ENCODE measurements around the gene EDAR.

The EDAR gene

GRCh38 chr2:108910011-108910431 is 79.0 kb downstream of the EDAR start:
- no peak overlapping the region for H3K27ac ChIP-seq (ENCODE audit: low read depth, low read length)
- peaks cover 4% of the 10 kb centered on the region for H3K4me1 ChIP-seq (ENCODE audit: insufficient read depth, low read length)

GRCh38 chr2:108909275-108909823 is 79.7 kb downstream of the EDAR start:
- Histone ChIP-seq H3K4me1 (ENCODE audit: insufficient read depth, low read length) (peaks cover 4% of the 10 kb centered on the region), H3K9ac (ENCODE audit: low read length) (no peak overlapping the region), H3K36me3 (ENCODE audit: insufficient read depth, low read length) (no peaks in the 10 kb centered on the region), H3K9me3 (ENCODE audit: low read length) (no peaks in the 10 kb centered on the region), H3K27me3 (ENCODE audit: control insufficient read depth in 1 of 2, insufficient read depth in 2 of 2, low read length in 2 of 2) (no peaks in the 10 kb centered on the region), H3K27ac (ENCODE audit: low read depth, low read length) (no peak overlapping the region), H3K4me3 (ENCODE audit: low read depth in 1 of 2, low read length in 2 of 2) (no peak overlapping the region)

More at GRCh38 chr2:108910011-108910431, 79.0 kb downstream of the EDAR start:
- Histone ChIP-seq H3K9me3 (ENCODE audit: low read length) (no peaks in the 10 kb centered on the region), H3K27me3 (ENCODE audit: control insufficient read depth in 1 of 2, insufficient read depth in 2 of 2, low read length in 2 of 2) (no peaks in the 10 kb centered on the region), H3K4me3 (ENCODE audit: low read depth in 1 of 2, low read length in 2 of 2) (no peak overlapping the region), H3K36me3 (ENCODE audit: insufficient read depth, low read length) (no peaks in the 10 kb centered on the region), H3K9ac (ENCODE audit: low read length) (no peak overlapping the region)

- H3K27me3 ChIP-seq (ENCODE audit: control insufficient read depth in 1 of 2, insufficient read depth in 2 of 2, low read length in 2 of 2) = no peaks in the 10 kb centered on the region
- no peak overlapping the region for H3K4me3 ChIP-seq (ENCODE audit: low read depth in 1 of 2, low read length in 2 of 2)
- no peak overlapping the region for H3K9ac ChIP-seq (ENCODE audit: low read length)
- no peak overlapping the region for H3K27ac ChIP-seq (ENCODE audit: low read depth, low read length)
- no peaks in the 10 kb centered on the region for H3K36me3 ChIP-seq (ENCODE audit: insufficient read depth, low read length)
- H3K9me3 ChIP-seq (ENCODE audit: low read length) = no peaks in the 10 kb centered on the region
- peaks cover 4% of the 10 kb centered on the region for H3K4me1 ChIP-seq (ENCODE audit: insufficient read depth, low read length)
These were observed 80.3 kb downstream of the EDAR start for GRCh38 chr2:108908713-108909070.

- Histone ChIP-seq H3K36me3 (ENCODE audit: insufficient read depth, low read length) (no peaks in the 10 kb centered on the region), H3K9me3 (ENCODE audit: low read length) (no peaks in the 10 kb centered on the region), H3K4me1 (ENCODE audit: insufficient read depth, low read length) (peaks cover 4% of the 10 kb centered on the region), H3K27me3 (ENCODE audit: control insufficient read depth in 1 of 2, insufficient read depth in 2 of 2, low read length in 2 of 2) (no peaks in the 10 kb centered on the region), H3K4me3 (ENCODE audit: low read depth in 1 of 2, low read length in 2 of 2) (no peak overlapping the region), H3K9ac (ENCODE audit: low read length) (no peak overlapping the region), H3K27ac (ENCODE audit: low read depth, low read length) (no peak overlapping the region)
These were observed 81.0 kb downstream of the EDAR start for GRCh38 chr2:108907822-108908712.

GRCh38 chr2:108906403-108907077 is 82.5 kb downstream of the EDAR start:
- Histone ChIP-seq H3K9me3 (ENCODE audit: low read length) (no peaks in the 10 kb centered on the region), H3K4me3 (ENCODE audit: low read depth in 1 of 2, low read length in 2 of 2) (no peak overlapping the region), H3K9ac (ENCODE audit: low read length) (no peak overlapping the region), H3K4me1 (ENCODE audit: insufficient read depth, low read length) (peaks cover 4% of the 10 kb centered on the region), H3K27ac (ENCODE audit: low read depth, low read length) (no peak overlapping the region), H3K27me3 (ENCODE audit: control insufficient read depth in 1 of 2, insufficient read depth in 2 of 2, low read length in 2 of 2) (no peaks in the 10 kb centered on the region), H3K36me3 (ENCODE audit: insufficient read depth, low read length) (no peaks in the 10 kb centered on the region)

- H3K36me3 ChIP-seq (ENCODE audit: insufficient read depth, low read length) = no peaks in the 10 kb centered on the region
- H3K9ac ChIP-seq (ENCODE audit: low read length) = no peak overlapping the region
- H3K4me1 ChIP-seq (ENCODE audit: insufficient read depth, low read length) = peaks cover 4% of the 10 kb centered on the region
- H3K4me3 ChIP-seq (ENCODE audit: low read depth in 1 of 2, low read length in 2 of 2) = no peak overlapping the region
- H3K9me3 ChIP-seq (ENCODE audit: low read length) = no peaks in the 10 kb centered on the region
- no peak overlapping the region for H3K27ac ChIP-seq (ENCODE audit: low read depth, low read length)
- H3K27me3 ChIP-seq (ENCODE audit: control insufficient read depth in 1 of 2, insufficient read depth in 2 of 2, low read length in 2 of 2) = no peaks in the 10 kb centered on the region
These were observed 83.1 kb downstream of the EDAR start for GRCh38 chr2:108905906-108906305.

GRCh38 chr2:108905176-108905575 is 83.8 kb downstream of the EDAR start:
- no peak overlapping the region for H3K27ac ChIP-seq (ENCODE audit: low read depth, low read length)
- no peaks in the 10 kb centered on the region for H3K9me3 ChIP-seq (ENCODE audit: low read length)
- H3K4me1 ChIP-seq (ENCODE audit: insufficient read depth, low read length) = peaks cover 4% of the 10 kb centered on the region
- no peaks in the 10 kb centered on the region for H3K36me3 ChIP-seq (ENCODE audit: insufficient read depth, low read length)
- no peak overlapping the region for H3K9ac ChIP-seq (ENCODE audit: low read length)
- H3K27me3 ChIP-seq (ENCODE audit: control insufficient read depth in 1 of 2, insufficient read depth in 2 of 2, low read length in 2 of 2) = no peaks in the 10 kb centered on the region
- no peak overlapping the region for H3K4me3 ChIP-seq (ENCODE audit: low read depth in 1 of 2, low read length in 2 of 2)

- H3K27me3 ChIP-seq (ENCODE audit: control insufficient read depth in 1 of 2, insufficient read depth in 2 of 2, low read length in 2 of 2) = no peaks in the 10 kb centered on the region
- H3K9ac ChIP-seq (ENCODE audit: low read length) = no peak overlapping the region
- no peak overlapping the region for H3K27ac ChIP-seq (ENCODE audit: low read depth, low read length)
- H3K4me1 ChIP-seq (ENCODE audit: insufficient read depth, low read length) = peaks cover 4% of the 10 kb centered on the region
- H3K36me3 ChIP-seq (ENCODE audit: insufficient read depth, low read length) = no peaks in the 10 kb centered on the region
- no peak overlapping the region for H3K4me3 ChIP-seq (ENCODE audit: low read depth in 1 of 2, low read length in 2 of 2)
- no peaks in the 10 kb centered on the region for H3K9me3 ChIP-seq (ENCODE audit: low read length)
These were observed 84.3 kb downstream of the EDAR start for GRCh38 chr2:108904680-108905079.

- Histone ChIP-seq H3K27ac (ENCODE audit: low read depth, low read length) (no peak overlapping the region), H3K27me3 (ENCODE audit: control insufficient read depth in 1 of 2, insufficient read depth in 2 of 2, low read length in 2 of 2) (no peaks in the 10 kb centered on the region), H3K9me3 (ENCODE audit: low read length) (no peaks in the 10 kb centered on the region), H3K4me1 (ENCODE audit: insufficient read depth, low read length) (peaks cover 8% of the 10 kb centered on the region), H3K4me3 (ENCODE audit: low read depth in 1 of 2, low read length in 2 of 2) (no peak overlapping the region), H3K36me3 (ENCODE audit: insufficient read depth, low read length) (no peaks in the 10 kb centered on the region), H3K9ac (ENCODE audit: low read length) (no peak overlapping the region)
These were observed 90.5 kb downstream of the EDAR start for GRCh38 chr2:108898315-108899082.

- Histone ChIP-seq H3K9ac (ENCODE audit: low read length) (no peak overlapping the region), H3K36me3 (ENCODE audit: insufficient read depth, low read length) (no peaks in the 10 kb centered on the region), H3K4me1 (ENCODE audit: insufficient read depth, low read length) (peaks cover 8% of the 10 kb centered on the region), H3K27ac (ENCODE audit: low read depth, low read length) (no peak overlapping the region), H3K27me3 (ENCODE audit: control insufficient read depth in 1 of 2, insufficient read depth in 2 of 2, low read length in 2 of 2) (no peaks in the 10 kb centered on the region), H3K4me3 (ENCODE audit: low read depth in 1 of 2, low read length in 2 of 2) (no peak overlapping the region), H3K9me3 (ENCODE audit: low read length) (no peaks in the 10 kb centered on the region)
These were observed 92.3 kb downstream of the EDAR start for GRCh38 chr2:108896741-108897140.

- Histone ChIP-seq H3K27me3 (ENCODE audit: control insufficient read depth in 1 of 2, insufficient read depth in 2 of 2, low read length in 2 of 2) (no peaks in the 10 kb centered on the region), H3K4me1 (ENCODE audit: insufficient read depth, low read length) (peaks cover 8% of the 10 kb centered on the region), H3K36me3 (ENCODE audit: insufficient read depth, low read length) (no peaks in the 10 kb centered on the region), H3K27ac (ENCODE audit: low read depth, low read length) (no peak overlapping the region), H3K9me3 (ENCODE audit: low read length) (no peaks in the 10 kb centered on the region), H3K4me3 (ENCODE audit: low read depth in 1 of 2, low read length in 2 of 2) (no peak overlapping the region), H3K9ac (ENCODE audit: low read length) (no peak overlapping the region)
These were observed 93.8 kb downstream of the EDAR start for GRCh38 chr2:108895188-108895587.

Measured in muscle layer of colon (tissue), 2 donors.